Measurements from ENCODE around the gene FGR. TPM values are rescaled to one million over a fixed set of nuclear protein-coding genes. Genes with fewer than 3 reads are reported as not detected.

FGR gene
- total and polyA plus RNA-seq, 2 donors (not counting 1 experiment from before 2014, with no cell fraction given): 57.0 to 295 TPM

GRCh38 chr1:27581823-27582243, 53.2 kb downstream of the FGR start:
- POLR2A ChIA-PET: no interaction called here
- peaks cover 11% of the 10 kb centered on the region for H4K20me1 ChIP-seq (ENCODE audit: control insufficient read depth, insufficient read depth, low read length, poor library complexity, severe bottlenecking)
- no peak overlapping the region for H3K4me2 ChIP-seq (replicated peaks; ENCODE audit: low read depth, low read length, poor library complexity, severe bottlenecking)
- H3K27ac ChIP-seq (ENCODE audit: low read length in 2 of 2): no peak overlapping the region
- no peak overlapping the region for H3K9ac ChIP-seq (ENCODE audit: low read length)
- no peaks in the 10 kb centered on the region for H3K36me3 ChIP-seq (replicated peaks in 1 of 2; ENCODE audit: control extremely low read depth in 1 of 2, control insufficient read depth in 1 of 2, extremely low read depth in 1 of 2, insufficient read depth in 2 of 2, low read length in 1 of 2)
- no peaks in the 10 kb centered on the region for H3K9me3 Mint-ChIP-seq (ENCODE audit: insufficient read depth)
- H3K27ac Mint-ChIP-seq: no peak overlapping the region
- intact Hi-C loops (cut with micrococcal nuclease): no loop called here
- no peaks in the 10 kb centered on the region for H3K27me3 Mint-ChIP-seq
- H3K4me1 Mint-ChIP-seq: peaks cover 15% of the 10 kb centered on the region
- DNase-seq (no peak), ATAC-seq (ENCODE audit: low read depth) (no peak)
- peaks cover 39% of the 10 kb centered on the region for H3K79me2 ChIP-seq (ENCODE audit: control insufficient read depth, insufficient read depth, low read length)
- peaks cover 5 to 10% of the 10 kb centered on the region in 2 donors for H3K4me1 ChIP-seq (ENCODE audit: control insufficient read depth in 2 of 2, insufficient read depth in 2 of 2, low read length in 2 of 2)
- H3K27me3 ChIP-seq (replicated peaks in 1 of 4; ENCODE audit: control extremely low read depth in 1 of 4, control insufficient read depth in 3 of 4, insufficient read depth in 4 of 4, low read length in 3 of 4): no peaks in the 10 kb centered on the region
- no peak overlapping the region for H3K4me3 ChIP-seq (ENCODE audit: control extremely low read depth in 1 of 5, extremely low read depth in 1 of 5, insufficient read depth in 1 of 5, low read depth in 2 of 5, low read length in 4 of 5)
- no peak for TF ChIP-seq CTCF (IDR thresholded peaks at IDR 0.05)
- no peaks in the 10 kb centered on the region for H3K9me3 ChIP-seq (ENCODE audit: control extremely low read depth in 1 of 3, control insufficient read depth in 2 of 3, insufficient read depth in 1 of 3, low read length in 2 of 3)
- CTCF ChIA-PET: interaction anchor here (0.8 to 4.5 kb wide), 6 partner anchors 12 to 286 kb away, joined by 3 to 21 read pairs (median 4); no protein-coding TSS in a partner anchor
- no peak overlapping the region for H2AFZ ChIP-seq (ENCODE audit: insufficient read depth, low read depth, low read length, poor library complexity, severe bottlenecking)
- WGBS (ENCODE audit: insufficient coverage): 85% methylated on average over 6 of the region's 6 CpGs
- H3K4me3 Mint-ChIP-seq: no peak overlapping the region

GRCh38 chr1:27577504-27578188, 57.3 kb downstream of the FGR start:
- Mint-ChIP-seq H3K27me3 (no peaks in the 10 kb centered on the region), H3K27ac (no peak overlapping the region), H3K9me3 (ENCODE audit: insufficient read depth) (no peaks in the 10 kb centered on the region), H3K4me1 (peaks cover 37% of the 10 kb centered on the region), H3K4me3 (no peak overlapping the region)
- intact Hi-C loops (cut with micrococcal nuclease): no loop called here
- H3K4me2 ChIP-seq (replicated peaks; ENCODE audit: low read depth, low read length, poor library complexity, severe bottlenecking): peak overlapping the region; percentile 36
- ChIA-PET POLR2A (interaction anchor here (0.7 kb wide), 3 partner anchors 22 to 810 kb away, joined by 3 to 5 read pairs (median 4); no protein-coding TSS in a partner anchor), CTCF (interaction anchor here (0.5 to 2.9 kb wide), 7 partner anchors 9 to 335 kb away, joined by 3 to 12 read pairs (median 5); partner anchors contain the start of gene AHDC1)
- peaks cover 31% of the 10 kb centered on the region for H4K20me1 ChIP-seq (ENCODE audit: control insufficient read depth, insufficient read depth, low read length, poor library complexity, severe bottlenecking)
- TF ChIP-seq EZH2 (IDR thresholded peaks at IDR 0.05; ENCODE audit: borderline replicate concordance, insufficient read depth, low read depth, low read length, poor library complexity, severe bottlenecking) (no peak), CTCF (IDR thresholded peaks at IDR 0.05) (no peak)
- H3K79me2 ChIP-seq (ENCODE audit: control insufficient read depth, insufficient read depth, low read length): peaks cover 41% of the 10 kb centered on the region
- no peaks in the 10 kb centered on the region for H3K9me3 ChIP-seq (ENCODE audit: control extremely low read depth in 1 of 3, control insufficient read depth in 2 of 3, insufficient read depth in 1 of 3, low read length in 2 of 3)
- 0% methylated on average over 4 of the region's 4 CpGs for WGBS (ENCODE audit: insufficient coverage)
- DNase-seq: no peak
- no peak overlapping the region for H2AFZ ChIP-seq (ENCODE audit: insufficient read depth, low read depth, low read length, poor library complexity, severe bottlenecking)
- no peaks in the 10 kb centered on the region for H3K36me3 ChIP-seq (replicated peaks in 1 of 2; ENCODE audit: control extremely low read depth in 1 of 2, control insufficient read depth in 1 of 2, extremely low read depth in 1 of 2, insufficient read depth in 2 of 2, low read length in 1 of 2)
- no peak overlapping the region for H3K9ac ChIP-seq (ENCODE audit: low read length)
- H3K4me1 ChIP-seq (ENCODE audit: control insufficient read depth in 2 of 2, insufficient read depth in 2 of 2, low read length in 2 of 2): peaks cover 14 to 33% of the 10 kb centered on the region in 2 donors
- H3K27me3 ChIP-seq (replicated peaks in 1 of 4; ENCODE audit: control extremely low read depth in 1 of 4, control insufficient read depth in 3 of 4, insufficient read depth in 4 of 4, low read length in 3 of 4): peaks cover 0 to 4% (median 2%) of the 10 kb centered on the region in 4 experiments
- H3K27ac ChIP-seq (ENCODE audit: low read length in 2 of 2): no peak overlapping the region
- ATAC-seq (ENCODE audit: low read depth): no peak
- H3K4me3 ChIP-seq (ENCODE audit: control extremely low read depth in 1 of 5, extremely low read depth in 1 of 5, insufficient read depth in 1 of 5, low read depth in 2 of 5, low read length in 4 of 5): no peak overlapping the region
